Measurements from ENCODE around the gene ARAP2. TPM values are rescaled to one million over a fixed set of nuclear protein-coding genes. Genes with fewer than 3 reads are reported as not detected.

The ARAP2 gene, protein sequence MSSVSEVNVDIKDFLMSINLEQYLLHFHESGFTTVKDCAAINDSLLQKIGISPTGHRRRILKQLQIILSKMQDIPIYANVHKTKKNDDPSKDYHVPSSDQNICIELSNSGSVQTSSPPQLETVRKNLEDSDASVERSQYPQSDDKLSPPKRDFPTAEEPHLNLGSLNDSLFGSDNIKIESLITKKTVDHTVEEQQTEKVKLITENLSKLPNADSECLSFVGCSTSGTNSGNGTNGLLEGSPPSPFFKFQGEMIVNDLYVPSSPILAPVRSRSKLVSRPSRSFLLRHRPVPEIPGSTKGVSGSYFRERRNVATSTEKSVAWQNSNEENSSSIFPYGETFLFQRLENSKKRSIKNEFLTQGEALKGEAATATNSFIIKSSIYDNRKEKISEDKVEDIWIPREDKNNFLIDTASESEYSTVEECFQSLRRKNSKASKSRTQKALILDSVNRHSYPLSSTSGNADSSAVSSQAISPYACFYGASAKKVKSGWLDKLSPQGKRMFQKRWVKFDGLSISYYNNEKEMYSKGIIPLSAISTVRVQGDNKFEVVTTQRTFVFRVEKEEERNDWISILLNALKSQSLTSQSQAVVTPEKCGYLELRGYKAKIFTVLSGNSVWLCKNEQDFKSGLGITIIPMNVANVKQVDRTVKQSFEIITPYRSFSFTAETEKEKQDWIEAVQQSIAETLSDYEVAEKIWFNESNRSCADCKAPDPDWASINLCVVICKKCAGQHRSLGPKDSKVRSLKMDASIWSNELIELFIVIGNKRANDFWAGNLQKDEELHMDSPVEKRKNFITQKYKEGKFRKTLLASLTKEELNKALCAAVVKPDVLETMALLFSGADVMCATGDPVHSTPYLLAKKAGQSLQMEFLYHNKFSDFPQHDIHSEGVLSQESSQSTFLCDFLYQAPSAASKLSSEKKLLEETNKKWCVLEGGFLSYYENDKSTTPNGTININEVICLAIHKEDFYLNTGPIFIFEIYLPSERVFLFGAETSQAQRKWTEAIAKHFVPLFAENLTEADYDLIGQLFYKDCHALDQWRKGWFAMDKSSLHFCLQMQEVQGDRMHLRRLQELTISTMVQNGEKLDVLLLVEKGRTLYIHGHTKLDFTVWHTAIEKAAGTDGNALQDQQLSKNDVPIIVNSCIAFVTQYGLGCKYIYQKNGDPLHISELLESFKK (N-terminal part only)
- total RNA-seq, result 69.3 and 80.8 TPM in 2 replicates

DNA sequence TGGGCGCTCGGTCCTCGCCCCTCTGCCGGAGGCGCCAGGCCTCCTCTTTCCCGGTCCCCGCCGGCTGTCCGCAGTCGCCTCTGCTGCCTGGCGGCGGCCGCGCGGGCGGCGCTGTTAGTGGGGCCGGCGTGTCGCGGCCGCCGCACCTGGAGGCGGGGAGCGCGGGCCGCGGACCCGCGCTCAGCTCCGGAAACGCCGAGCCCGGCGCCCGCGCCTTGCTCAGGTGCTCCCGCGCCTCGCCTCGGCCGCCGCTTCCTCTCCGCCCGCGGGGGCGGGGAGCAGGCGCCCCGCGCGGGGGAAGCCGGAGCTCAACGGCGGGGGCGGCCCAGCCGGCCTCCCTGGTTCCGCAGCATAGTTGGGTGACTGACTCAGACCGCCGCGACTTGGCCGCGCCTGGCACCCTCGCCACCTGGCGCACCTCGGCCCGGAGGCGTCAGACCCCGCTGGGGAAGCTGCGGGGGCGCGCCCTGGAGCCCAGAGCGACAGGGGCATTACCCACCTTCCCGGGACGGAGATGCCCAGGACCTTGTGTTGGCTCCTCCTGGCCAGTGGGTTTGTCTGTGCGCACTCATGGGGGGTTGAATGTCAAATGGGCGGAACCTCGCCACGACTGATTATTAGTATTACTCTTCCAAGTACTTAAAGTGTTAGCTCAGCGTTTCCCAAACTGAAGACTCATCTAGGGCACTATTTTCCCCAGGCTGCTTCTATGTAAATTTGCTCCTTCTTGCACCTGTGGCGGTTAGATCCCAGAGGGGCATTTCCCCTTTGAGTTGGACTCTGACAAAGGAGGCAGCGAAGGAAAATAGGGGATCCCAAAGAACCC lies at the start of gene ARAP2:
Gene ARAP2, minus strand, starts transcription at position 258 of the 826 bp plus-strand sequence. CDS start 15,028 bp downstream, outside the sequence.
- intact Hi-C loops (cut with micrococcal nuclease), result loop anchor here (1.0 kb wide), 1 partner anchor 11 kb away; no protein-coding TSS in a partner anchor

DNA sequence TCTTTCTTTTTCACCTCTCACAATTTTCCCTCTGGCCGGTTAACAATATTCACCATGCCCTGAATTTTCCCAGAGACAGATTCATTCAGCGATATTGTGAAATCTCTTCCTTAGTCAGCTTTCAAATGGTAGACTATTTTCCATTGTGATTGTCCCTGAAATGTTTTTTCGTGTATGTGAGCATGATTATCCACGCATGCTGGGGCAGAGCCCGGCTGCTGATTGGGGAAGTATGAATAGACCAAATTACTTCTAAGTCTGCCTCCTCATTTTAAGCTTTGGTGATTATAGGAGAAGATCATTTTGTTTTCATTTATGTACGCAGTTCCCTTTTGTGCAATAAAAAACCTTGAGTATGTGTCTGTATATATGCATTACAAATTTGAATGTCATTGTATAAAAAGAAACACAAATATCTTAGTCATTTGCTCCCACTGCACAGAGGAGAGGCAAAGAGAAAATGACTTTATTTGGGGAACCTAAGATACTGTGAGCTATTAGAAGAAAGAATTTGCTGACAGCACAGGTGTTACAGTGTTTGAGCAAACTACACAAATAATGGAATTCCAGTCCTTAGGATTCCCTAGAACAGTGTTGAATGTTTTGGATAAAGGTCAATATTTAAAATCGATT lies 48.4 kb upstream of the ARAP2 start:
- intact Hi-C loops (cut with micrococcal nuclease), result no loop called here

DNA sequence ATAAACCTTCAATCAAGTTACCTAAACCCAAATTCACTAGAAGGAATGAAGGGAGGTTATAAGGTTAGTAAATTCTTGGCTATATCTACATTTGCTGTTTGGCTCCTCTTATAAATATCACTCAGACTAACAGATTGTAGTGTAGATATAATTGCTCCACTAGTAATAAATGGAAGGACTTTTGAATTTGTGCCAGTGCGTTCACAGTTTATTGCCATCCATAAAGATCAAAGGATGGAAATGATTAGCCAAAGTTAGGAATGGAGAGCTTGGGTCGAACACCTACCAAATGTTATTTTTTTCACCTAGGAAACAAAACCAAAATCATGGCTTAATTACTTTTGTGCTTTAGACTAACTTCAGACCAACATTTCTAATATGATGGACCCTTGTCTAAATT lies 46.3 kb upstream of the ARAP2 start:
- intact Hi-C loops (cut with micrococcal nuclease), result no loop called here

DNA sequence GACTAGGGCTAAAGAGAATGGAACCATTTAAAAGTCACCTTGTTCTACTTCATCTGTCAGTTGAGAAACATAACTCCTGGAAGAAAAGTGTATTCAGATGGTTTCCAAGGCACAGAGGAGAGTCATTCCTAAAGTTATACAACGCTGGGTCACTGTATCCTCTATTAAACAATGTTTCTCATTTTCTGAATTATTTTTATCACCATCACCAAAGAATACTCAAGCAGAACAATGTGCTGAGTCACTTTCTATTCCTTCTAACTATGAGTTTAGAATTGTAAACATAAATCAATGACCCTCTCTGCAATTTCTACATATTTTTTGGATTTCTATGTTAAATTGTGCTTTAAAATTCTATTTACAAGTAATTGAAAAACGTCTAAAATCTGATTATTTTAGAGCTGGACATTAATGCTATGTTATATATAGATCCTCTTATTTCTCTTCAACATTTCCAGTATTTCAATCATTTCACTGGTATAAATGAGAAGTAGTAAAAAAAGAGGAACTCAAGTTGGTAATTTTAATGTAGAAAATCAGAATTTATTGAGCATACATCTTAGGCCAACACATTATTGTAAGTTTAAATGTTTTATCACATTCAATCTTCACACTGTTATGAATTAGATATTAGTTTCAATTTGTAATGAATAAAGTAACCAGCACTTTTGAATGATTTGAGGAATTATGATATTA lies 44.6 kb upstream of the ARAP2 start:
- intact Hi-C loops (cut with micrococcal nuclease), result loop anchor here (5.0 to 10.0 kb wide), 2 partner anchors 1396 to 1538 kb away; partner anchors contain the start of genes PGM2 and RELL1

DNA sequence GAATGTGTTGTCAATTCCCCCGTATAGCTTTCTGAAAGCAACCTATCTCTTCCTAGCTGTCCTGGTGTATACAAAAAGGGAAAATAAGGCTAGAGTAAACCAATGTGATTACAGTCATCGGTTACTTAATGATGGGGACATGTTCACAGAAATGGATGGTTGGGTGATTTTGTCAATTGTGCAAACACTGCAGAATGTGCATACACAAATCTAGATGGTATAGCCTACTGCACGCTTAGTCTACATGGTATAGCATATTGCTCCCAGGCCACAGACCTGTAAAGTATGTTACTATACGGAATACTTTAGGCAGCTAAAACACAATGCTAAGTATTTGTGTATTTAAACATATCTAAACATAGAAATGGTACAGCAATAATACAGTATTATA lies 42.2 kb upstream of the ARAP2 start:
- intact Hi-C loops (cut with micrococcal nuclease), result loop anchor here (1.0 to 10.0 kb wide), 15 partner anchors 17 to 1844 kb away; partner anchors contain the start of genes PGM2 and RELL1

DNA sequence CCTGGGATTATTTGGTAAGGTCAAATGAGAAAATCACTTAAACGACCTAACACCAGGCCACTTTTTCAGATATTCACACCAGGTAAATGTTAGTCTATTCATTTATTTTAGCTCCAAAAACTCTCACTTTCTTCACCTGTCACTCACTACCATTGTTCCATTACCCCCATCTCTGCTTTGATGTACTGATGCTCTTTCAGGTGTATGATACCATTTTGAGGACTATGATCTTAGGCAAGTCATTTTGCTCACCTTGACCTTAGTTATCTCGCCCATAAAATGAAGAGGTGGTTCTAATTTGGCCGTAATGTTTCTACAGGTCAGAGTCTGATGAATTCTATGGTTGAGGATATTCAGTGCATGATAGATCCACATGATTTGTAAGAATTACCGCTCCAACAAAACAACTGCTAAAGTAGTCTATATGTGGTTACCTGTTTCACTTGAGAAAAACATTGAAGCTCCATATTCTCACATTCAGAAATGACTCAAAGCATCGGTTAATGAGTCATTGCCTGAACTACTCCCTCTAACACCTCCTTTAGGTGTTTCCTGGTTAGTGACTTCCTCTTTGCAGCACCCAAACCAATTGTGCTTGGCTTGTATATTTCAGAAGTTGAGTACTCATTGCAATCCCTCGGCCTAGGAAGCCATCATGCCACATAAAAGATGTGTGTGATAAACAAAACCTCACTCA lies 41.6 kb upstream of the ARAP2 start:
- intact Hi-C loops (cut with micrococcal nuclease), result loop anchor here (1.0 to 10.0 kb wide), 15 partner anchors 17 to 1845 kb away; partner anchors contain the start of genes PGM2 and RELL1

DNA sequence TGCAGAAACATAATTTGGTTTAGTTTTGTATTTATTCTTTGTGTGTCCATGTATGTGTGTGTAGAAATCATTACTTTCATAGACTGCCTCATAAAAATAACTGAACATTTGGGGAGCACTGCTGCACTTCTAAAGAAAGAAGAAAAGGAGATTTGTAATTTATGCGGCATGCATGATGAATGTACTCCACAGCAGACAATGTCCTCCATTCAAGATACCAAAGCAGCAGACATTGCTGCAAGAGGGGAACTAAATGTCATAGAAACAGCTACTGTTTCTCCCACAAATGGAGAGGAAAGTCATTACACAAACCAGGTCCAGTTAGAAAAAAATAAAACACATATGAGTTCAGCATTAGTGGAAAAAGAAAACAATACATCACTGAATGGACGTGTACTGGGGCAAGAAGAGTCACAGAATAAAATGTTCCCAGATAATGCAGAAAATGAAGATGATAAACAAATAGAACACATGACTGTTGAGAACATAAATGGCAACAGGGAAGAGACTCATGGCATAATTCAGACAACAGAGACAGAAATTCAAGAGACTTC lies 39.7 kb upstream of the ARAP2 start:
- intact Hi-C loops (cut with micrococcal nuclease), result loop anchor here (10.0 kb wide), 1 partner anchor 1401 kb away; the partner anchor contains the start of gene RELL1

DNA sequence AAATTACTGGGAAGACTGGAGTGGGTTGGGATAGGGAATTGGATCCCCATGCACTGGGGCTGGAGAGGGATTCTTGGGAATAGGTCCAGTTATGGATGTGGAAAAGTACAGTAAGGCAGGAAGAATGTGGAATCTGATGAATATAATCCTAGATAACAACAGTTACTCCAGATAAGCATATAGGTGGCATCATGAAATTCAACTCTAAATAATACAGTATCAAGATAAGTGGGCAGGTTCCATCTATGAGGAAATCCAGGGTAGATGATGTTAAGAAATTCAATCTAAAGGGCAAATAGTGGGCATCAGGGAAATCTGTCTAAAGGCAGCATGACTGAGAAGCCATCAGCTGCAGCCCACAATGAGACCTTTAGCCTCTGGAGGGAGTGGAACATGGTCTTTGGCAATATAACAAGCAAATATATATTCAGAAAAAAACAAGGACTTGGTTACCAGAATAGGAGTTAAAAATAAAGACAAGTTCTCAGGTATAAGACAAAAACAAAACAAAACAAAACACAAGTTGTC lies 38.3 kb upstream of the ARAP2 start:
- intact Hi-C loops (cut with micrococcal nuclease), result loop anchor here (10.0 kb wide), 1 partner anchor 1402 kb away; the partner anchor contains the start of gene RELL1

DNA sequence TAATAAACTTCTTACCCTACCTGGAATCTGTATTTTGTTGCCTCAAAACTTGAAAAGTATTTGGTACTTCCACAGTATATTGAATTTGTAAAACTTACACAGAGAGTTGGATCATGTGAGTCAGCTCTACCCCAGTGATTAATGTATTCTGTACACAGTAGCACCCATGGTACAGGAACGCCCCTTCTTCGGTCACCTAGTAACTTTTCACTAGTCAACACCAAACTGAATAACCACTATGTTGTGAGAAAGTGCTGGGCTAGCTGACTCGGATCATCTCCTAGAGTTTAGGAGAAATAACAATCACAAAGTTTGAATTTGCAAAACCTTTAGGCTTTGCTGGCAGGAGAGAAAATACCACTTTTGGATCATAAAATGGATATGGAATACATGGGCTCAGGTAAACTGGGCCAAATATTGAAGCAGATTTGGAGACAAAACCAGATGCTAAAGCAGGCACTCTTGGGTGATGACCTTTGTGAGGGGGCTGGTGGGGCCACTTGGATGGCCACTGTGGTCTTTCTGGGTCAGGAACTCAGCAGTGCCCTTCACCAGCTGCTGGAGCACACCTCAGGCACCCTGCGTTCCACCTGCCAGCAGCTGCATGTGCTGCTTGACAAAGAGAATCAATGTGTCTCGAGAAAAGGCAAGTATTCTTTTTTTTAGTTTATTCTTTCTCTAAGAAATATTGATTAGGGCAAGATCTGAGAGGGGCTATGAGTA lies 37.2 kb upstream of the ARAP2 start, which contains the start of gene DTHD1:
Gene DTHD1, plus strand, starts transcription at position 233 of the 723 bp plus-strand sequence. Its CDS starts 143 bp downstream, at position 376.
- intact Hi-C loops (cut with micrococcal nuclease), result loop anchor here (10.0 kb wide), 1 partner anchor 1403 kb away; the partner anchor contains the start of gene RELL1

DNA sequence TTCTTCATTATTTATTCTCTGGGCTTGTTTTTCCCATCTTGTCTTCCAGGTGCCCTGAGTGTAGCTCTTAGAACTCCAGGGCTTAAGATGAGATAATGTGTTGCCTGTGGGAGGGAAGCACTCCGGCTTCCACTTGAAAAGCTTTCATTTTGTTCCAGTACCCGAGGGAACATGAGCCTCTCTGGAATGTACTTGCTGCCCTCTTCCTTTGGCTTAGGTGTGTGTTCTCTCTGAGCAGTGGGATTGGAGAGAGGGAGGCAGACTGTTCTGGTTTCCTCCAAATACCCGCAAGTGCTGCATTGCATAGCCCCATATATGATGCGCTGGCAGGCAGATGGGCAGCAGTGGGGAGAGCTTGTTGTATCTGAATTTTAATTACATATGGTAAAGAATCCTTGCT lies 36.2 kb upstream of the ARAP2 start:
- intact Hi-C loops (cut with micrococcal nuclease), result loop anchor here (10.0 kb wide), 1 partner anchor 1404 kb away; the partner anchor contains the start of gene RELL1

DNA sequence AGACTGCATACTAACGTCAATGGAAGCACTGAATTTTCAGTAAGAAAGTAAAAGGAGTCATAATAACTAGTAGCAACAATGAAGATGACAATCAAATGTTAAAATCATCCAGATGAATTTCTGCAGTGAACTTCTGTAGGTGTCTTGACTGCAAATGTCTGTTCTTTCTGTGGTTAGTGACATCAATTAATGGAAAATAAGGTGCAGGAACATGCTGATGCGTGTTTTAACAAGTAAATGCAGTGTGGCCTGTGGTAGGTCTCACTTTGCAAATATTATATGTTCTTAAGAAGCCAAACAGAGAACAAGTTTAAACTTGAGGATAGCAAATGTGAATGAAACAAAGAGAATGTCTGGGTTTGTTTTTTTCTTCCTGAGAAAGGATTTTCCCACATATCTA lies 34.5 kb upstream of the ARAP2 start:
- intact Hi-C loops (cut with micrococcal nuclease), result no loop called here

DNA sequence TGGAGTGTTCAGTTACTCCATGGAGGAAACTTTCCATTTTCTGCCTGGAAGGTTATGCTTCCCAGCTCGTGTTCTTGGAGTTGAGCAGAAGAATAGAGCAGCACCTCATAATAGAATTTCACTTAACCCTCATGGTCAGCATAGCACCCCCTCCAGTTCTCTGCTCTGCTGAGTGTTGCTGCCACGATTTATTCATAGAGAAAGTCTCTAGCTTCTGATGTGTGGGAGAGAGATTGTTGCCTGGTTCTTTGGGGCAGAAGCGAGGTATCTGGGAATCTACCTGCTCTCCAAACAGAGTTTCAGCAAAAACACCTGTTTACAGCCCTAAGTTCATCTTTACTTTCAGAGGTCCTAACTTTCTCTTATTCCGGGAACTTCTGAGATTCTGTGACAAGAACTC lies 33.2 kb upstream of the ARAP2 start:
- intact Hi-C loops (cut with micrococcal nuclease), result no loop called here

DNA sequence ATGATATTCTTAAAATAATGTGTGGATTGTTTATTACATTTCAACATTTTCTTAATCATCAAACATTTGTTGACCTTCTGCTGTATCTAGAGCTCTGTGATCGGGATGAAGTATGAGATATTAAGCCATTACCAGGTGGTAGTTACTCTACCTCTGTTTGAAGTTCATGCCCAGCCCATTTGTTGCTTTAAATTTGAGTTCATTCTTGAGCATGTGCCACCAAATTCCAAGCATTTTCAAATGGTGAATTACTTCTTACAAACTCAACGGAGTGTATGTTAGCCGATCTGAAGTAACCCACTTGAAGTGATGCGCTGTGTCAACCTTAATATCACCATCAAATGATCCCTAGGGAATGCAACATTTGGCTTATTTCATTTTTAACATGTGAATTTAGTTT lies 29.8 kb upstream of the ARAP2 start:
- intact Hi-C loops (cut with micrococcal nuclease), result no loop called here

DNA sequence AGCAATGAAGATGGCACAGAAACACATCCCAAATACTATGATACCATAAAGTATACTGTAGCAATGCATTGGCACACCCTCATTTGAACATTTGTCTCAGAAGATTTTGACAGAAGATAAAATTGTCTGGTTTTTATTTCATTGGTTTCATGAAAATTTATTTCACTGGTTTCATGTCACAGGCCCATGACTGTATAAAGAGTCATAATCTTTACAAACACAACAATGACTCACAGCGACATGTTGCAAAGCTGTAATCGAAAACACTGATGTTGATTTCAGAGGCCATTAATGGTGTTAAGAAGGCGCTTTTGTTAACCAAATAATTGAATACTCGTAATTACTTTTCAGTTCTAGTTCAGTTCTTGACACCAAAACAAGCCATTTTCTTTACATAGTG lies 29.0 kb upstream of the ARAP2 start:
- intact Hi-C loops (cut with micrococcal nuclease), result no loop called here

DNA sequence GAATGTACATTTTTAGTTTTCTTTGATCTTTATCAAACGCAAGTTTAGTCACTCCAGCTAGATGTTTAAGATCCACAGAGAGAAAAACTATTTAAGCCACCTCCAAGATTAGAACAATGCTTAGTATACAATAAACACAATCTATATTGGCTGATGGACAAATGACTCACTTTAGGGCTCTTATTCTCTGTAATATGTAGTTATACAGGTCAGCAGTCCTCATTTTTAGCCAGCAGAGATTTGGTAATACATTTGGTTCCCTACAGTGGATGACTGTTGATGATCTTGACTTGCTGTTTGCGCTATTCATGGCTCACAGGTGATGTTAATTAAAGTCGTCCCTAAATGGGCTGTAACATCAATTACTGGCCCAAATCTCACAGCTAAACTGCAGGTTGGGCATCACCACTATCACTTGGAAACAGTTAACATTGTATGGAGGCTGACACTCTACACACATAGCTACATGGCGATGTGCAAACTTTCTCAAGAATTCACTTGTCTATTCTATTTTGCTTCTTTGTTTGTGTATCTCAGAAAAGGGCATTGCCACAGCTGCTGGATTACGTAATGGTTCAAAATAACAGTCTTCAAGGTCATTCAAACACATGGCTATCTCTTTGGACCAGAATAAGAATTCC lies 25.3 kb upstream of the ARAP2 start:
- intact Hi-C loops (cut with micrococcal nuclease), result loop anchor here (1.0 to 10.0 kb wide), 5 partner anchors 17 to 285 kb away; no protein-coding TSS in a partner anchor

DNA sequence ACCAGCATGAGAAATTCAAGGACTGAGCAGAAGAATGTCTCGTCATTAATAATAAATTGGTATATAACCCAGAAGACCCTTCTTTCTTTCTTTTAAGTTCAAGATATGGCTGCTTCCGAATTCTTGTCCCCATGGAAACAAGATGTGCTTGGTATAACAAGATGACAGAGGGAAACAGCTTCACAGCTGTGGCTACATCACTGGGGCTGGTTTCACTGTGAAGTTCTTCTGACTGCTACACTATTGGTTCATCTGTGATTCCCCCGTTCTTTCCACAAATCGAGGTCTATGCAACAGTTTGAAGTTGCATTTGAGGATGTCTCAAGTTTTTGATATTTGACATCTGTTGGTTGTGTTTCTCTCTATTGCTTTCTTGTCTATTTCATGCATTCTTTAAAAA lies 24.8 kb upstream of the ARAP2 start:
- intact Hi-C loops (cut with micrococcal nuclease), result loop anchor here (1.0 to 10.0 kb wide), 5 partner anchors 17 to 286 kb away; no protein-coding TSS in a partner anchor
